Fibroblast of lung (primary cell): ENCODE data around the gene HPCAL1. TPM values are rescaled to one million over a fixed set of nuclear protein-coding genes. Genes with fewer than 3 reads are reported as not detected.

Experiments
- DNase-seq, 2 donors: peaks; one replicate each; pipeline versions ENCODE4 v3.0.0 to v3.0.0-alpha.2; 2010; ENCODE audit warnings: low read depth in 2 of 2
- H2AFZ ChIP-seq: 2 replicates; pipeline ENCODE4 v1.5.1; 2012; ENCODE audit warnings: low read length, control low read depth, inconsistent platforms
- H3K27ac ChIP-seq: 2 replicates; pipeline ENCODE4 v1.5.1; 2011; ENCODE audit warnings: low read length, control low read depth; ENCODE audit not compliant: insufficient read depth
- H3K27me3 ChIP-seq: 2 replicates; pipeline ENCODE4 v1.5.1; 2011; ENCODE audit warnings: mild to moderate bottlenecking, low read length; ENCODE audit not compliant: control insufficient read depth, insufficient read depth
- H3K36me3 ChIP-seq: 2 replicates; pipeline ENCODE4 v1.5.1; 2011; ENCODE audit warnings: low read length; ENCODE audit not compliant: control insufficient read depth, insufficient read depth
- H3K4me1 ChIP-seq: 2 replicates; pipeline ENCODE4 v1.5.1; 2011; ENCODE audit warnings: low read length; ENCODE audit not compliant: control insufficient read depth, insufficient read depth; ENCODE audit errors: extremely low read depth
- H3K4me2 ChIP-seq: 2 replicates; pipeline ENCODE4 v1.5.1; 2011; ENCODE audit warnings: low read length, control low read depth; ENCODE audit not compliant: insufficient read depth; ENCODE audit errors: extremely low read depth
- H3K4me3 ChIP-seq, 4 experiments: fragments of 200-600 bp in 1 of 4; sonication (generic) in 1 of 4; replicated peaks in 1 of 4; 2 replicates each; pipeline ENCODE4 v1.5.1; 2011 to 2016; ENCODE audit warnings: low read length in 4 of 4, low read depth in 3 of 4, mild to moderate bottlenecking in 3 of 4, control low read depth in 2 of 4, inconsistent platforms in 1 of 4, mixed read lengths in 1 of 4; ENCODE audit not compliant: insufficient read depth in 1 of 4; ENCODE audit errors: control extremely low read depth in 1 of 4
- H3K79me2 ChIP-seq: 2 replicates; pipeline ENCODE4 v1.5.1; 2012; ENCODE audit warnings: mild to moderate bottlenecking, low read length, inconsistent platforms; ENCODE audit not compliant: control insufficient read depth, insufficient read depth
- H3K9ac ChIP-seq: 2 replicates; pipeline ENCODE4 v1.5.1; 2011; ENCODE audit warnings: mild to moderate bottlenecking, low read length, control low read depth; ENCODE audit not compliant: insufficient read depth
- H3K9me3 ChIP-seq: 2 replicates; pipeline ENCODE4 v1.5.1; 2012; ENCODE audit warnings: low read depth, low read length; ENCODE audit not compliant: control insufficient read depth, insufficient read depth
- H4K20me1 ChIP-seq: 2 replicates; pipeline ENCODE4 v1.5.1; 2011; ENCODE audit warnings: low read length; ENCODE audit not compliant: control insufficient read depth, insufficient read depth; ENCODE audit errors: extremely low read depth
- EZH2 ChIP-seq: IDR thresholded peaks from 2 replicates; pipeline ENCODE4 v1.5.1; 2012; ENCODE audit warnings: low read length, control low read depth, mild to moderate bottlenecking; ENCODE audit errors: missing control alignments
- polyA plus RNA-seq, 2 donors: library from polyadenylated mRNA; depleted of rRNA in 1 of 2; stranded (reverse) in 1 of 2; unstranded in 1 of 2; fragments of >200 nt; gene quantifications; 2 replicates each; pipeline ENCODE4 v1.2.1, GENCODE V29; 2011 to 2012; ENCODE audit warnings: missing spikeins in 1 of 2
- total RNA-seq: library from RNA; depleted of rRNA; stranded (reverse); fragments of >200 nt; gene quantifications from 2 replicates; pipeline ENCODE4 v1.2.1, GENCODE V29; 2014
- TF ChIP-seq, protein P1 (sequence below), 2 donors: IDR thresholded peaks in 1 of 2; conservative IDR thresholded peaks in 1 of 2; 1 replicate in 1 of 2; 2 replicates in 1 of 2; pipeline ENCODE4 v1.5.1; 2011 to 2012; ENCODE audit warnings: low read length in 2 of 2, control low read depth in 1 of 2, inconsistent platforms in 1 of 2, low read depth in 1 of 2, mild to moderate bottlenecking in 1 of 2

HPCAL1 gene
- total and polyA plus RNA-seq, 2 donors (not counting 1 experiment from before 2014, with no cell fraction given) = 11.4 to 34.5 TPM

DNA sequence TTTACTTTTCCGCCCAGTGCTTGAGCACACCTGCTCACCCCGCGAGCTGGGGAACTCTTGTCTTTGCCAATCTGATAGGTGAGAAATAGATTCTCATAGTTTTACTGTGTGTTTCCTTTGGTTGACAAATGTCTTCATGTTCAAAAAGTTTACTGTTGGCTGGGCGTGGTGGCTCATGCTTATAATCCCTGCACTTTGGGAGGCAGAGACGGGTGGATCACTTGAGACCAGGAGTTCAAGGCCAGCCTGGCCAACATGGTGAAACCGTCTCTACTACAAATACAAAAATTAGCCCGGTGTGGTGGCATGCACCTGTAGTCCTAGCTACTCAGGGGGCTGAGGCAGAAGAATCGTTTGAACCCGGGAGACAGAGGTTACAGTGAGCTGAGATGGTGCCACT is 135.1 kb downstream of the HPCAL1 start:
- Histone ChIP-seq H3K79me2 (no peaks in the 10 kb centered on the region), H4K20me1 (no peaks in the 10 kb centered on the region), H3K4me2 (no peak overlapping the region), H2AFZ (no peak overlapping the region), H3K27ac (no peak overlapping the region), H3K27me3 (no peaks in the 10 kb centered on the region), H3K9me3 (no peaks in the 10 kb centered on the region), H3K4me1 (no peaks in the 10 kb centered on the region), H3K9ac (no peak overlapping the region), H3K36me3 (peaks cover 22% of the 10 kb centered on the region), H3K4me3 (no peak overlapping the region)
- DNase-seq = no peak
- TF ChIP-seq, protein P1, sequence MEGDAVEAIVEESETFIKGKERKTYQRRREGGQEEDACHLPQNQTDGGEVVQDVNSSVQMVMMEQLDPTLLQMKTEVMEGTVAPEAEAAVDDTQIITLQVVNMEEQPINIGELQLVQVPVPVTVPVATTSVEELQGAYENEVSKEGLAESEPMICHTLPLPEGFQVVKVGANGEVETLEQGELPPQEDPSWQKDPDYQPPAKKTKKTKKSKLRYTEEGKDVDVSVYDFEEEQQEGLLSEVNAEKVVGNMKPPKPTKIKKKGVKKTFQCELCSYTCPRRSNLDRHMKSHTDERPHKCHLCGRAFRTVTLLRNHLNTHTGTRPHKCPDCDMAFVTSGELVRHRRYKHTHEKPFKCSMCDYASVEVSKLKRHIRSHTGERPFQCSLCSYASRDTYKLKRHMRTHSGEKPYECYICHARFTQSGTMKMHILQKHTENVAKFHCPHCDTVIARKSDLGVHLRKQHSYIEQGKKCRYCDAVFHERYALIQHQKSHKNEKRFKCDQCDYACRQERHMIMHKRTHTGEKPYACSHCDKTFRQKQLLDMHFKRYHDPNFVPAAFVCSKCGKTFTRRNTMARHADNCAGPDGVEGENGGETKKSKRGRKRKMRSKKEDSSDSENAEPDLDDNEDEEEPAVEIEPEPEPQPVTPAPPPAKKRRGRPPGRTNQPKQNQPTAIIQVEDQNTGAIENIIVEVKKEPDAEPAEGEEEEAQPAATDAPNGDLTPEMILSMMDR (conservative IDR thresholded peaks at IDR 0.05 in 1 of 2, IDR thresholded peaks at IDR 0.05 in 1 of 2; ENCODE audit: low read depth in 1 of 2, low read length in 2 of 2) = no peak
- TF ChIP-seq EZH2 = no peak

DNA sequence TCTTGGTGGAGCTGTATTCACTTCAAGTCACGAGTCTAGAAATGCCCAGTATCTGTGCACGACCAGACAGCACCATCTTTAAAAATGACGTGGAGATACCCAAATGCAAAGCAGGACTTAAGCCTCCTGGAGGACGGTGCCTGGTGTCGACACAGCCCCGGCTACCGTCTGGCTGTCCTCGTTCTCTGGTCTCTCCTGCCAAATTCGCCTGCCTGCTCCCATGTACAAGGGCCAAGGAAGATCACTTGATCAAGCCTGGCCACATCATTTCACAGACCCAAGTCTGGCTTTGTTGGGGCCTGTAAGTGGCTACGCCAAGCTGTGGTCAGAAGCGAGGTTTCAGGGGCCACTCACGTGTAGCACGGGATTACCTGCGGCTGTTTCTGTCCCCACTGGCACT is 136.0 kb downstream of the HPCAL1 start:
- no peak for DNase-seq
- Histone ChIP-seq H2AFZ (no peak overlapping the region), H3K9ac (no peak overlapping the region), H4K20me1 (no peaks in the 10 kb centered on the region), H3K4me1 (no peaks in the 10 kb centered on the region), H3K4me2 (no peak overlapping the region), H3K27me3 (no peaks in the 10 kb centered on the region), H3K9me3 (no peaks in the 10 kb centered on the region), H3K79me2 (no peaks in the 10 kb centered on the region), H3K4me3 (no peak overlapping the region), H3K36me3 (peaks cover 27% of the 10 kb centered on the region), H3K27ac (no peak overlapping the region)
- no peak for TF ChIP-seq EZH2
- TF ChIP-seq, protein P1 (conservative IDR thresholded peaks at IDR 0.05 in 1 of 2, IDR thresholded peaks at IDR 0.05 in 1 of 2; ENCODE audit: low read depth in 1 of 2, low read length in 2 of 2) = no peak

DNA sequence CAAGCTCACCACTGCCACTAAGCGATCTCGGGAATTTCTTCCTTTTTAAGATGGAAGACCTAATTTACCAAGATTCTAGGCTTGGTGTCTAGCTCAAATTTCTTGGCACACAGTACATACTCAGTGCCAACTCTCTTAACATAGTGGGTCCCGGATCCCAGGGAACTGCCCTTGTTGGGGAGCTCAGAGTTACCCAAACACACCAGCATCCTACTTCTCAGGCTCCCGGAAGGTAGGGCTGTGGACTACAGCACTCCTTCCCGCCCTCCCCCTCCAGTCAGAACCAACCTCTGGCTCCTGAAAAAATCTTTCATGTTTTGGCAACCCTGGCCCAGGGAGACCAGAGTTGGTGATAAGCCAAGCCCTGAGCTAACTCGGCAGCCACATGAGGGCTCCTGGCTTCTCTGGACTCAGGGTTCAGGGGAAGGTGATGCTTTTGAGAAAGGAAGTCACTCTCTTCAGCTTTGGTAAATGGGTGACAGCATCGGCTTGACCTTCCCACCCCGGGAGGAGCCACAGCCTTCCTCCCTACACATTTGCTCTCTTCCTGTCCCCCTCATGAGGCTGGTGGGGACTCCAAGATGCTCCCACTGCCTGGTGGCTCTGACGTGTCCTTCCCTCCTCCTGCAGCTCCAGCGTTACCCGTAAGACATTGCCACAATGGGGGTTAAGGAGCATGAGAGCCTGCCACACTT is 136.6 kb downstream of the HPCAL1 start:
- peak in 1 of 2 donors; percentile 36 for DNase-seq
- TF ChIP-seq, protein P1 (conservative IDR thresholded peaks at IDR 0.05 in 1 of 2, IDR thresholded peaks at IDR 0.05 in 1 of 2; ENCODE audit: low read depth in 1 of 2, low read length in 2 of 2) = no peak
- no peak for TF ChIP-seq EZH2

More for the DNA sequence above, 136.6 kb downstream of the HPCAL1 start:
- Histone ChIP-seq H3K9ac (no peak overlapping the region), H3K36me3 (peaks cover 30% of the 10 kb centered on the region), H4K20me1 (no peaks in the 10 kb centered on the region), H2AFZ (no peak overlapping the region), H3K4me3 (no peak overlapping the region), H3K4me2 (no peak overlapping the region), H3K9me3 (no peaks in the 10 kb centered on the region), H3K27ac (no peak overlapping the region), H3K4me1 (no peaks in the 10 kb centered on the region), H3K79me2 (no peaks in the 10 kb centered on the region), H3K27me3 (no peaks in the 10 kb centered on the region)
